ENCODE measurements around the gene XRCC1. TPM values are rescaled to one million over a fixed set of nuclear protein-coding genes. Genes with fewer than 3 reads are reported as not detected.
"Not testable (repeated sequence)": the region's sequence is repeated elsewhere in the genome, so short reads cannot be mapped to it uniquely, and the experiment has no call there.

Gene XRCC1
- total RNA-seq, 2 donors from 2014 or later: 33.8 to 34.9 TPM

- Mint-ChIP-seq H3K9me3 (no peaks in the 10 kb centered on the region), H3K27me3 (no peaks in the 10 kb centered on the region), H3K4me1 (peaks cover 15% of the 10 kb centered on the region), H3K4me3 (no peak overlapping the region), H3K36me3 (ENCODE audit: low read depth) (peaks cover 27% of the 10 kb centered on the region), H3K27ac (peak overlapping the region; percentile 71)
- no peak for ATAC-seq (replicated peaks)
Measured at GRCh38 chr19:43609872-43610271, 34.5 kb upstream of the XRCC1 start.

GRCh38 chr19:43607238-43608205 lies 32.2 kb upstream of the XRCC1 start:
- Mint-ChIP-seq H3K27ac (peak overlapping the region; percentile 20), H3K9me3 (no peaks in the 10 kb centered on the region), H3K4me3 (no peak overlapping the region), H3K27me3 (no peaks in the 10 kb centered on the region), H3K4me1 (peaks cover 9% of the 10 kb centered on the region), H3K36me3 (ENCODE audit: low read depth) (peaks cover 26% of the 10 kb centered on the region)
- ATAC-seq (replicated peaks): no peak

GRCh38 chr19:43606569-43607229 lies 31.4 kb upstream of the XRCC1 start:
- peaks cover 4% of the 10 kb centered on the region for H3K4me1 Mint-ChIP-seq
- ATAC-seq (replicated peaks): no peak
- H3K27me3 Mint-ChIP-seq: no peaks in the 10 kb centered on the region
- H3K4me3 Mint-ChIP-seq: no peak overlapping the region
- H3K36me3 Mint-ChIP-seq (ENCODE audit: low read depth): peaks cover 21% of the 10 kb centered on the region
- H3K27ac Mint-ChIP-seq: peak overlapping the region; percentile 20
- H3K9me3 Mint-ChIP-seq: no peaks in the 10 kb centered on the region

GRCh38 chr19:43605875-43606568 lies 30.7 kb upstream of the XRCC1 start:
- Mint-ChIP-seq H3K27ac (no peak overlapping the region), H3K27me3 (no peaks in the 10 kb centered on the region), H3K9me3 (no peaks in the 10 kb centered on the region), H3K4me1 (peaks cover 4% of the 10 kb centered on the region), H3K4me3 (no peak overlapping the region), H3K36me3 (ENCODE audit: low read depth) (peaks cover 28% of the 10 kb centered on the region)
- ATAC-seq (replicated peaks): no peak

- H3K9me3 Mint-ChIP-seq; ATAC-seq (replicated peaks); H3K4me3 Mint-ChIP-seq; H3K27ac Mint-ChIP-seq; H3K27me3 Mint-ChIP-seq: not testable (repeated sequence)
- H3K4me1 Mint-ChIP-seq: peaks cover 15% of the 10 kb centered on the region
- H3K36me3 Mint-ChIP-seq (ENCODE audit: low read depth): peaks cover 55% of the 10 kb centered on the region
Measured at GRCh38 chr19:43600326-43600725, 25.0 kb upstream of the XRCC1 start.

GRCh38 chr19:43599635-43600295 lies 24.4 kb upstream of the XRCC1 start:
- Mint-ChIP-seq H3K27me3 (no peaks in the 10 kb centered on the region), H3K4me1 (peaks cover 15% of the 10 kb centered on the region), H3K36me3 (ENCODE audit: low read depth) (peaks cover 55% of the 10 kb centered on the region), H3K9me3 (no peaks in the 10 kb centered on the region), H3K4me3 (no peak overlapping the region), H3K27ac (no peak overlapping the region)
- no peak for ATAC-seq (replicated peaks)

GRCh38 chr19:43598445-43599240 lies 23.3 kb upstream of the XRCC1 start:
- Mint-ChIP-seq H3K27me3 (no peaks in the 10 kb centered on the region), H3K36me3 (ENCODE audit: low read depth) (peaks cover 60% of the 10 kb centered on the region), H3K27ac (peak overlapping the region; percentile 99), H3K4me1 (peaks cover 19% of the 10 kb centered on the region), H3K4me3 (peak overlapping the region; percentile 94), H3K9me3 (no peaks in the 10 kb centered on the region)
- ATAC-seq (replicated peaks): no peak

GRCh38 chr19:43597876-43598275 lies 22.5 kb upstream of the XRCC1 start:
- Mint-ChIP-seq H3K9me3 (no peaks in the 10 kb centered on the region), H3K27ac (peak overlapping the region; percentile 99), H3K4me3 (peak overlapping the region; percentile 94), H3K27me3 (no peaks in the 10 kb centered on the region), H3K36me3 (ENCODE audit: low read depth) (peaks cover 68% of the 10 kb centered on the region), H3K4me1 (peaks cover 24% of the 10 kb centered on the region)
- no peak for ATAC-seq (replicated peaks)

GRCh38 chr19:43596842-43597461 lies 21.6 kb upstream of the XRCC1 start:
- Mint-ChIP-seq H3K9me3 (no peaks in the 10 kb centered on the region), H3K4me3 (peak overlapping the region; percentile 94), H3K4me1 (peaks cover 24% of the 10 kb centered on the region), H3K36me3 (ENCODE audit: low read depth) (peaks cover 72% of the 10 kb centered on the region), H3K27me3 (no peaks in the 10 kb centered on the region), H3K27ac (peak overlapping the region; percentile 99)
- ATAC-seq (replicated peaks): no peak

GRCh38 chr19:43595999-43596841 lies 20.9 kb upstream of the XRCC1 start, which contains the start of the genes IRGQ and ZNF576:
Gene IRGQ, minus strand, starts transcription at chr19:43596134. Its CDS starts 796 bp downstream, at chr19:43595338.
Gene ZNF576, plus strand, starts transcription at chr19:43596595. Its CDS starts 514 bp downstream, at chr19:43597109.
- peaks cover 24% of the 10 kb centered on the region for H3K4me1 Mint-ChIP-seq
- H3K27me3 Mint-ChIP-seq: no peaks in the 10 kb centered on the region
- H3K9me3 Mint-ChIP-seq: no peaks in the 10 kb centered on the region
- peaks cover 72% of the 10 kb centered on the region for H3K36me3 Mint-ChIP-seq (ENCODE audit: low read depth)
- peak within 1 kb of the TSS; percentile 99 for H3K27ac Mint-ChIP-seq
- H3K4me3 Mint-ChIP-seq: peak within 1 kb of the TSS; percentile 94
- peak; percentile 89 for ATAC-seq (replicated peaks)

- peak overlapping the region; percentile 99 for H3K27ac Mint-ChIP-seq
Measured at GRCh38 chr19:43595605-43595998, 20.3 kb upstream of the XRCC1 start.

More at GRCh38 chr19:43595605-43595998, 20.3 kb upstream of the XRCC1 start:
- H3K27me3 Mint-ChIP-seq: no peaks in the 10 kb centered on the region
- H3K36me3 Mint-ChIP-seq (ENCODE audit: low read depth): peaks cover 75% of the 10 kb centered on the region
- no peaks in the 10 kb centered on the region for H3K9me3 Mint-ChIP-seq
- peaks cover 28% of the 10 kb centered on the region for H3K4me1 Mint-ChIP-seq
- peak; percentile 11 for ATAC-seq (replicated peaks)
- H3K4me3 Mint-ChIP-seq: peak overlapping the region; percentile 94

Data from activated T-helper 17 cell treated with anti-CD3 and anti-CD28 coated beads, Interleukin-2, amount 50 U/mL, for 72 hours (primary cell).